Ovary (tissue), 3 donors: ENCODE data around the gene P4HB.

Experiments
- CTCF ChIP-seq, 3 donors: fragments of 450-650 bp in 2 of 3; fragments of 200-600 bp in 1 of 3; IDR thresholded peaks; one replicate each; pipeline versions ENCODE4 v1.5.1 to v1.8.0; 2016 to 2022; ENCODE audit warnings: antibody characterized with exemption in 3 of 3, mild to moderate bottlenecking in 1 of 3
- POLR2A ChIP-seq: fragments of 450-650 bp; IDR thresholded peaks from one replicate; pipeline ENCODE4 v1.6.1; 2017; ENCODE audit warnings: antibody characterized with exemption, mild to moderate bottlenecking, moderate library complexity
- donor health status: DM: no; HTN: no; CAD: no.

DNA sequence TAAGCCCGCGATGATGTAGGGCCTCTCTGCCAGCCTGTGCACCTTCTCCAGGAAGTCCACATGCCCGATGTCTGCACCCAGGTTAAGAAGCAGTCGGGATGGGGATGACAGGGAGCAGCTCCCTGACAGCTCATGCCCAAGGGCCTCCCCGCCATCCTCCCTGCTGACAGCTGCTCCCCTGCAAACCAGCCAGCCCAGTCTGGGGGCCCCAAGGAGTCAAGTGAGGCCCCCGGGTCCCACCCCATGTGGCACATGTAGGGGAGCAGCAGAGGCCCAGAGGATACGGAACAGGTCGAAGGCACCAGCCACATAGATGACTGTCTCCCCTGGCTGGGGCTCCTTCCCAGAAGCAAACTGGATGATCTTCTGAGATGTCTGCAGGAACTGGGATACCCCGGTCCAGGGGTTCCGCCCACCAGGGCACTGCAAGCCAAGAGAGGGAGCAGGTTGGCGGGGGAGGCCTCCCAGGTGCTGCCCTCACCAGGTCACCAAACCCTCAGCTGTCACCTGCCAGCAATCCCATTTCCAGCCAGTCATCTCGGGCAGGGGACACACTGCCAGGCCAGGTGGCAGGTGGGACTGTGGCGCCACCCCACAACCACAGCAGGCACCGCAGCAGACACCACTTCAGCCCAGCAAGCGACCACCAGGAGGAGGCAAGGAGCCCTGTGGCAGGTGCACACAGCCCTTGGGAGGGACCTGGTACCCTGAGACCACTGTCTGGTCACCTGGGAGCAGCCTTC is 46.3 kb upstream of the P4HB start:
- TF ChIP-seq CTCF (IDR thresholded peaks at IDR 0.05) (no peak), POLR2A (no peak)
